ENCODE measurements around the gene GRAMD2A.

Gene GRAMD2A

DNA sequence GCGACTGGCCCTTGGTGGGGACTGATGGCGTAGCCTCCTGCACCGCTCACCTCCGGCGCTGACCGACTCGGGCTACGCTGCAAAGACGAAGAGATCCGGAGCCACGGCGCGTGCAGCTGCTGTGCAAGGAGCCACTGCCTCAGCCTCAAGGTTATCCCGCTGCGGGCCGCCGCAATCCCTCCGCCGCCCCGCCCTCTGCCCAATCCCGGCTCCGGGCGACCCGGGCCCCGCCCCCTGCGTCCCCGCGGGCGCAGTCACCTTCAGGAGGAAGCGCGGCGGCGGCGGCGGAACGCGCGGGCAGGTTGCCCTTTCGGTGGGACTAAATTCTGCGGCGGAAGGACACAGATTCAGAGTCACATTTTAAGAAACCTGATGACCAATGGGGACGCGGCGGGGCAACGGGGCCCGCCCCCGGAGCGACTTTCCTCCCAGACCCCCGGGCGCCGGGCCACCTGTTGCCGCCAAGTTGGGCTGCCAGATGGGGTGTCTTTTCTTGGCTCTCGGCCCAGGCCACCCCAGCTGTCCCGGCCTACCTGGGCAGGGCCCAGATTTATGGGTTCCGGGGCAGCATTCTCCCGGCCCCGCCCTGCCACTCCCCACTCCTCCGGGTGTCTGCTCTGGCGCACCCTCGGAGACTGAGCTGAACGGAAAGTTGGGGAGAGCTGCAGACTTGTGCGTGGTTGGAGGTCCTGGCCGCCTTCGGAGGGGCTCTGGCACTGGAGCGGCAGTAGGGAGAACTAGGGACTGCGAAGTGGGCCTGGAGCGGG, 33.7 kb upstream of the GRAMD2A start, which contains the start of gene PKM:
PKM (minus strand) TSS at position 125 of the 767 bp plus-strand sequence. CDS start 12,093 bp downstream, outside the sequence.
- Histone ChIP-seq H3K4me1 (peaks cover 0 to 46% (median 39%) of the 10 kb centered on the region in 4 donors), H3K9me3 (no peaks in the 10 kb centered on the region), H3K36me3 (no peaks in the 10 kb centered on the region), H3K27me3 (no peaks in the 10 kb centered on the region), H3K4me3 (peak within 1 kb of the TSS; percentile 70 to 81), H3K27ac (peak within 1 kb of the TSS; percentile 100)
- intact Hi-C loops (cut with DNase I; ENCODE audit: low total_unique reads) = loop anchor here (10.0 kb wide), 1 partner anchor 116 kb away; the partner anchor contains the start of genes MYO9A and SENP8
- DNase-seq = peak; percentile 95 to 98
- TF ChIP-seq, protein P1, sequence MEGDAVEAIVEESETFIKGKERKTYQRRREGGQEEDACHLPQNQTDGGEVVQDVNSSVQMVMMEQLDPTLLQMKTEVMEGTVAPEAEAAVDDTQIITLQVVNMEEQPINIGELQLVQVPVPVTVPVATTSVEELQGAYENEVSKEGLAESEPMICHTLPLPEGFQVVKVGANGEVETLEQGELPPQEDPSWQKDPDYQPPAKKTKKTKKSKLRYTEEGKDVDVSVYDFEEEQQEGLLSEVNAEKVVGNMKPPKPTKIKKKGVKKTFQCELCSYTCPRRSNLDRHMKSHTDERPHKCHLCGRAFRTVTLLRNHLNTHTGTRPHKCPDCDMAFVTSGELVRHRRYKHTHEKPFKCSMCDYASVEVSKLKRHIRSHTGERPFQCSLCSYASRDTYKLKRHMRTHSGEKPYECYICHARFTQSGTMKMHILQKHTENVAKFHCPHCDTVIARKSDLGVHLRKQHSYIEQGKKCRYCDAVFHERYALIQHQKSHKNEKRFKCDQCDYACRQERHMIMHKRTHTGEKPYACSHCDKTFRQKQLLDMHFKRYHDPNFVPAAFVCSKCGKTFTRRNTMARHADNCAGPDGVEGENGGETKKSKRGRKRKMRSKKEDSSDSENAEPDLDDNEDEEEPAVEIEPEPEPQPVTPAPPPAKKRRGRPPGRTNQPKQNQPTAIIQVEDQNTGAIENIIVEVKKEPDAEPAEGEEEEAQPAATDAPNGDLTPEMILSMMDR (IDR thresholded peaks at IDR 0.05) = no peak

GRCh38 chr15:72230197-72231065, 32.8 kb upstream of the GRAMD2A start:
- Histone ChIP-seq H3K9me3 (no peaks in the 10 kb centered on the region), H3K27me3 (no peaks in the 10 kb centered on the region), H3K4me3 (peak overlapping the region; percentile 70 to 81), H3K27ac (peak overlapping the region; percentile 100), H3K4me1 (peaks cover 0 to 54% (median 44%) of the 10 kb centered on the region in 4 donors), H3K36me3 (no peaks in the 10 kb centered on the region)
- intact Hi-C loops (cut with DNase I; ENCODE audit: low total_unique reads) = loop anchor here (10.0 kb wide), 1 partner anchor 116 kb away; the partner anchor contains the start of genes MYO9A and SENP8
- TF ChIP-seq, protein P1 (IDR thresholded peaks at IDR 0.05) = no peak
- peak; percentile 93 to 98 for DNase-seq

DNA sequence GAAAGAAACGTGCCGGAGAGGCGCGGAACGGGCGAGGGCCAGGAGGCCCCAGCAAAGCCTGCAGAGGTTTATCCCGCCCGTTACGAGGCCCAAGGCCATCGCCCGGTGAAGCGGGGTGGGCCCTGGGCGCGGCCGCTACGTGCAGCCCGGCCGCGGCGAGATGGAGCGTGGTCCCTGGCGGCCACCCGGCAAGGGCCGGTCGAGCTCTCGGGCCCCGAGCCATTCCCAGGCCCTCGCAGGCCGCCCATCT, 32.3 kb upstream of the GRAMD2A start:
- no peak for DNase-seq
- peak overlapping the region; percentile 100 for H3K27ac ChIP-seq
- peak overlapping the region; percentile 70 to 81 for H3K4me3 ChIP-seq
- intact Hi-C loops (cut with DNase I; ENCODE audit: low total_unique reads) = loop anchor here (10.0 kb wide), 1 partner anchor 115 kb away; the partner anchor contains the start of genes MYO9A and SENP8
- TF ChIP-seq, protein P1 (IDR thresholded peaks at IDR 0.05) = no peak
- no peaks in the 10 kb centered on the region for H3K9me3 ChIP-seq
- H3K4me1 ChIP-seq = peaks cover 0 to 54% (median 46%) of the 10 kb centered on the region in 4 donors
- H3K27me3 ChIP-seq = no peaks in the 10 kb centered on the region
- no peaks in the 10 kb centered on the region for H3K36me3 ChIP-seq

GRCh38 chr15:72229076-72229946, 31.7 kb upstream of the GRAMD2A start:
- H3K36me3 ChIP-seq = no peaks in the 10 kb centered on the region
- no peak for DNase-seq
- peak overlapping the region; percentile 70 to 81 for H3K4me3 ChIP-seq
- TF ChIP-seq, protein P1 (IDR thresholded peaks at IDR 0.05) = no peak
- peaks cover 0 to 54% (median 46%) of the 10 kb centered on the region in 4 donors for H3K4me1 ChIP-seq
- intact Hi-C loops (cut with DNase I; ENCODE audit: low total_unique reads) = no loop called here
- no peaks in the 10 kb centered on the region for H3K27me3 ChIP-seq
- peak overlapping the region; percentile 100 for H3K27ac ChIP-seq
- H3K9me3 ChIP-seq = no peaks in the 10 kb centered on the region

DNA sequence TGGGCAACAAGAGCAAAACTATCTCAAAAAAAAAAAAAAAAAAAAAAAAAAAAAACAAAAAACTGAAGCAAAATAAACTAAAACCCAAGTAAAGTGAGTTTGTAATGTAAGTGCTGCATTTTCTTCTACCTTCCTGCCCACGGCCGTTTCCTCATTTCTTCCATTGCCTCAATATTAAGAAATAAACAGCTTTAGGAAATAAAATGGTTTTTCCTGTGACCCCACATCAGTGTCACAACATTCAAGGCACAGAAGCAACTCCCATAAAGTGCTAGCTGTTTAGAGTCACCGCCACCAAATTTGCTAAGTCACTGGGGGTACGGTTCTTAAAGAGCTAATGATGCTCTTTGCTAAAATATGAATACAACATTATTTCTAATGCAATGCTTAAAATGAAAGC, 30.1 kb upstream of the GRAMD2A start:
- Histone ChIP-seq H3K4me3 (peak overlapping the region in 1 of 2 donors; percentile 1), H3K27ac (peak overlapping the region; percentile 100), H3K27me3 (no peaks in the 10 kb centered on the region), H3K9me3 (no peaks in the 10 kb centered on the region), H3K36me3 (no peaks in the 10 kb centered on the region), H3K4me1 (peaks cover 0 to 57% (median 45%) of the 10 kb centered on the region in 4 donors)
- TF ChIP-seq, protein P1 (IDR thresholded peaks at IDR 0.05) = no peak
- DNase-seq = peak in 1 of 2 donors; percentile 37
- intact Hi-C loops (cut with DNase I; ENCODE audit: low total_unique reads) = no loop called here

All from tibial artery (tissue), 4 donors.